HUDEP-2 (cell line): ENCODE measurements around the gene KRTAP12-4.
"Not testable (repeated sequence)": the region's sequence is repeated elsewhere in the genome, so short reads cannot be mapped to it uniquely, and the experiment has no call there.

Experiments
- DNase-seq, 76 experiments: peaks; one replicate each; lab custom pipeline; 2025; ENCODE audit not compliant: unreplicated experiment in 76 of 76; lab: John Stamatoyannopoulos, UW

KRTAP12-4 gene

DNA sequence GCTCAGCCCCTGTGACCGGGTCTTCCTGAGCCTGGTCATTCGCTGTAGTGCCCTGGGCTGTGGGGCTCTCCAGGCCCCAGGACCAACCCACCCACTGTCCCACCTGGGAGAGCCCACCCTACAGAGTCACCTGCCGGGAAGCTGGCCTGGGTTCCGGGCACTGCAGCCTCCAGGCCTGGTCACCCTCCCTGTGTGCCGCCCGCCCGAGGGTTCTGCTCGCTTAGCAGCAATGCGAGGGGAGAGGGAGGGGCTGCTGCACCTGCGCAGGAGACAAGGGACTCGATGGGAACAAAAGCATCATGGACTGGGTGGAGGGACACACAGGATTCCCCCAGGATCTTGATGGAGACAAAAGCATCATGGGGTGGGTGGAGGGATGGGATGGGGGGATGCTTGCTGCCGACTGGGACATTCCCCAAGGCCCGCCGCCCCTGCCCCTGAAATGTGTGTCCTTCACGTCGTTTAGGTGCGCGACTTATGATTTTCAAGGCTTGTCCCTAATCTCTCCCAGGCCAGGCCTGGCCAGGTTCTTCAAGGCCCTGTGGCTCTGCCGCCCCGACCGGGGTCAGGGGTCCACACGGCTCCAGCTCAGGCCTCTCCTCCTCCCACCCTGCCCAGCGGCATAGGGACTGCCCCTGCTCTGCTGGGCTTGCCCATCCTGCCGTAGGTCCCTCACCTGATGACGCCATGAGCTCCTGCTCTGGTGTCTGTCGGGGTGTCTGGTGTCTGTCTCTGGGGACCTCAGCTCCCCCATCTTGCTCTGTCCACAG lies 40.9 kb downstream of the KRTAP12-4 start:
- no peak for DNase-seq

DNA sequence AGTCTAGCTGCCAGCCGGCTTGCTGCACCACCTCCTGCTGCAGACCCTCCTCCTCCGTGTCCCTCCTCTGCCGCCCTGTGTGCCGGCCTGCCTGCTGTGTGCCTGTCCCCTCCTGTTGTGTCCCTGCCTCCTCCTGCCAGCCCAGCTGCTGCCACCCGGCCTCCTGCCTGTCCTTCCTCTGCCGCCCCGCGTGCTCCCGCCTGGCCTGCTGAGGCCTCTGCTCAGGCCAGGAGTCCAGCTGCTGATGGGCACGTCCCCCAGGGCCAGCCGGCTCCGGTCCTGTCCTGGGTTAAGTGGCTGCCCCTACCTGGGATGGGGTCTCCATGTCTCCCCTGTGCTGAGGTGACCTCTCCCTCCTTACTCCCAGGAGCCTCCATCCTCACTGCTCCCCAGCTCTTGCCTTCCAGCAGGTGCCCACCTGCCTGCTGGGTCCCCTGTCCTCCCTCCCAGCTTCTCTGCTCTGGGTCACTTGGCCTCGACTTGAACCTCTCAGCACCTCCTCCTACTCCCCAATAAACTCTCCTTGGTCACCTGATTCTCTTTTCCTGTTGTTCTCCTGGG lies 41.7 kb downstream of the KRTAP12-4 start:
- no peak for DNase-seq

GRCh38 chr21:44612029-44612486 lies 42.4 kb downstream of the KRTAP12-4 start, which contains the start of gene KRTAP10-8:
Gene KRTAP10-8, plus strand, starts transcription at chr21:44612079. Its CDS starts 22 bp downstream, at chr21:44612101.
- DNase-seq: no peak

- DNase-seq: no peak
Measured at GRCh38 chr21:44611551-44611950, 42.9 kb downstream of the KRTAP12-4 start.

DNA sequence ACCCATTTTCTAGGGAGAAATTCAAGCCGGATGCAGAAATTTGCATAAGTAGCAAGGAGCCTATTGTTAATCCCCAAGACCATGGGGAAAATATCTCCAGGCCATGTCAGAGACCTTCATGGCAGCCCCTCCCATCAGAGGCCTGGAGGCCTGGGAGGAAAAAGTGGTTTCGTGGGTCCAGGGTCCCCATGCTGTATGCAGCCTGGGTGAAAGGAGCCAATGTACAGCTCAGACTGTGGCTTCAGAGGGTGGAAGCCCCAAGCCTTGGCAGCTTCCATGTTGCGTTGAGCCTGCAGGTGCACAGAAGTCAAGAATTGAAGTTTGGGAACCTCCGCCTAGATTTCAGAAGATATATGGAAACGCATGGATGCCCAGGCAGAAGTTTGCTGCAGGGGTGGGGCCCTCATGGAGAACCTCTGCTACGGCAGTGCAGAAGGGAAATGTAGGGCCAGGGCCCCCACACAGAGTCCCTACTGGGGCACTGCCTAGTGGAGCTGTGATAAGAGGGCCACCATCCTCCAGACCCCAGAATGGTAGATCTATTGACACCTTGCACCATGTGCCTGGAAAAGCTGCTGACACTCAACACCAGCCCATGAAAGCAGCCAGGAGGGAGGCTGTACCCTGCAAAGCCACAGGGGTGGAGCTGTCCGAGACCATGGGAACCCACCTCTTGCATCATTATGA lies 44.2 kb downstream of the KRTAP12-4 start:
- DNase-seq: not testable (repeated sequence)

GRCh38 chr21:44609193-44609592 lies 45.3 kb downstream of the KRTAP12-4 start:
- no peak for DNase-seq

- DNase-seq: no peak
Measured at GRCh38 chr21:44606495-44606894, 48.0 kb downstream of the KRTAP12-4 start.
